Panc1 (cell line): ENCODE data around the gene NT5DC1.

ENCODE experiments used
- CTCF ChIP-seq: fragments of 450-650 bp; IDR thresholded peaks from 2 replicates; pipeline ENCODE4 v1.5.1; 2017; ENCODE audit warnings: mild to moderate bottlenecking
- POLR2AphosphoS5 ChIP-seq: IDR thresholded peaks from 2 replicates; pipeline ENCODE4 v1.6.1; 2012; ENCODE audit warnings: mild to moderate bottlenecking, low read depth, low read length, moderate library complexity
- SIN3A ChIP-seq: IDR thresholded peaks from 2 replicates; pipeline ENCODE4 v1.6.1; 2012; ENCODE audit warnings: low read depth, mild to moderate bottlenecking, low read length, moderate library complexity, borderline replicate concordance; ENCODE audit not compliant: insufficient read depth
- TCF7L2 ChIP-seq: IDR thresholded peaks from 2 replicates; pipeline ENCODE4 v1.6.1; 2011; ENCODE audit warnings: mild to moderate bottlenecking, low read depth, low read length, inconsistent platforms
- TF ChIP-seq, protein P1 (sequence below), 2 experiments: IDR thresholded peaks; 2 replicates each; pipeline ENCODE4 v1.6.1; 2011 to 2012; ENCODE audit warnings: low read depth in 2 of 2, control low read depth in 1 of 2, low read length in 1 of 2, mild to moderate bottlenecking in 1 of 2, moderate library complexity in 1 of 2; ENCODE audit not compliant: insufficient read depth in 1 of 2

DNA sequence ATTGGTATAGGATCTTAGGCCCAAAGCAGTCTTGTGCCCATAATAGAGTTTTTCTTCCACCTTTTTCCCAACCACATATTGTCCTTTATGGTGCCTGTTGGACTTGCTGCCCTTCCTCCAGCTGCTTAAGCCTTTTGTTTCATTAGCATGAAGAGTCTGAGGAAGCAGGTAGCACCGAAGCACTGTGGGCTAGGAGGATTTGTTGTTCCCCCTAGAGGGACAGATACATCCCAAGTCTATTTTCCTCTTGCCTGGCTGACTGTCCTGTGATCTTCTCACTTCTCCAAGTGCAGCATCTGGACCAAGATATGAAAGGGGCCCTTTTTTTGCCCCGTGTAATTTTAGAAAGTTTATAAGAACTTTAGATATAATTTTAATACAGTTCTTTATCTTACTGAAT lies 75.9 kb downstream of the NT5DC1 start:
- TF ChIP-seq CTCF (no peak), POLR2AphosphoS5 (no peak), SIN3A (no peak), TCF7L2 (no peak)
- TF ChIP-seq, protein P1, sequence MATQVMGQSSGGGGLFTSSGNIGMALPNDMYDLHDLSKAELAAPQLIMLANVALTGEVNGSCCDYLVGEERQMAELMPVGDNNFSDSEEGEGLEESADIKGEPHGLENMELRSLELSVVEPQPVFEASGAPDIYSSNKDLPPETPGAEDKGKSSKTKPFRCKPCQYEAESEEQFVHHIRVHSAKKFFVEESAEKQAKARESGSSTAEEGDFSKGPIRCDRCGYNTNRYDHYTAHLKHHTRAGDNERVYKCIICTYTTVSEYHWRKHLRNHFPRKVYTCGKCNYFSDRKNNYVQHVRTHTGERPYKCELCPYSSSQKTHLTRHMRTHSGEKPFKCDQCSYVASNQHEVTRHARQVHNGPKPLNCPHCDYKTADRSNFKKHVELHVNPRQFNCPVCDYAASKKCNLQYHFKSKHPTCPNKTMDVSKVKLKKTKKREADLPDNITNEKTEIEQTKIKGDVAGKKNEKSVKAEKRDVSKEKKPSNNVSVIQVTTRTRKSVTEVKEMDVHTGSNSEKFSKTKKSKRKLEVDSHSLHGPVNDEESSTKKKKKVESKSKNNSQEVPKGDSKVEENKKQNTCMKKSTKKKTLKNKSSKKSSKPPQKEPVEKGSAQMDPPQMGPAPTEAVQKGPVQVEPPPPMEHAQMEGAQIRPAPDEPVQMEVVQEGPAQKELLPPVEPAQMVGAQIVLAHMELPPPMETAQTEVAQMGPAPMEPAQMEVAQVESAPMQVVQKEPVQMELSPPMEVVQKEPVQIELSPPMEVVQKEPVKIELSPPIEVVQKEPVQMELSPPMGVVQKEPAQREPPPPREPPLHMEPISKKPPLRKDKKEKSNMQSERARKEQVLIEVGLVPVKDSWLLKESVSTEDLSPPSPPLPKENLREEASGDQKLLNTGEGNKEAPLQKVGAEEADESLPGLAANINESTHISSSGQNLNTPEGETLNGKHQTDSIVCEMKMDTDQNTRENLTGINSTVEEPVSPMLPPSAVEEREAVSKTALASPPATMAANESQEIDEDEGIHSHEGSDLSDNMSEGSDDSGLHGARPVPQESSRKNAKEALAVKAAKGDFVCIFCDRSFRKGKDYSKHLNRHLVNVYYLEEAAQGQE (IDR thresholded peaks at IDR 0.05; ENCODE audit: insufficient read depth in 1 of 2, low read depth in 2 of 2, low read length in 1 of 2): no peak
